Measurements from ENCODE around the gene TEX12.
"Not testable (repeated sequence)": the region's sequence is repeated elsewhere in the genome, so short reads cannot be mapped to it uniquely, and the experiment has no call there.

TEX12 gene, protein sequence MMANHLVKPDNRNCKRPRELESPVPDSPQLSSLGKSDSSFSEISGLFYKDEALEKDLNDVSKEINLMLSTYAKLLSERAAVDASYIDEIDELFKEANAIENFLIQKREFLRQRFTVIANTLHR

DNA sequence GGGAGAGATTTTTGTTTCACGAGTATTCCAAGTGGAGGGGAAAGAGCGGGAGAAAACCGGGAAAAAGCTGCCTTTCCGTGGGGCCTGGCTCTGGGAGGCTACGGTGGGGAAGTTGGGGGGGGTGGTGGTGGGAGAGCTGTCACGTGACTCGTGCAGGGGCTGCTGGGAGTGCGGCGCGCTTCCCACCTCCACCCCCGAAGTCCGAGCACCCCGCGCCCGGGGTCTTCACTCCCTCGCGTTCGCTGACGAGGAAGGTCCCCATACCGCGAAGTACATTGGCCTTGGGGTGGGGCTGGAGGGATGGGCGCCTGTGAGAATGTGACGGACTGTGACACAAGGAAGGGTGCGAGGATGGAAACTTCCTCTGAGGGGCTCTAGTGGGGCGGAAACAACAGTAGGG lies at the start of gene TEX12:
Gene TEX12, plus strand, starts transcription at position 228 of the 400 bp plus-strand sequence. CDS start 1,897 bp downstream, outside the sequence.
- DNase-seq, result no peak

- DNase-seq, result no peak
Observed at GRCh38 chr11:112118176-112118575, 49.0 kb upstream of the TEX12 start.

DNA sequence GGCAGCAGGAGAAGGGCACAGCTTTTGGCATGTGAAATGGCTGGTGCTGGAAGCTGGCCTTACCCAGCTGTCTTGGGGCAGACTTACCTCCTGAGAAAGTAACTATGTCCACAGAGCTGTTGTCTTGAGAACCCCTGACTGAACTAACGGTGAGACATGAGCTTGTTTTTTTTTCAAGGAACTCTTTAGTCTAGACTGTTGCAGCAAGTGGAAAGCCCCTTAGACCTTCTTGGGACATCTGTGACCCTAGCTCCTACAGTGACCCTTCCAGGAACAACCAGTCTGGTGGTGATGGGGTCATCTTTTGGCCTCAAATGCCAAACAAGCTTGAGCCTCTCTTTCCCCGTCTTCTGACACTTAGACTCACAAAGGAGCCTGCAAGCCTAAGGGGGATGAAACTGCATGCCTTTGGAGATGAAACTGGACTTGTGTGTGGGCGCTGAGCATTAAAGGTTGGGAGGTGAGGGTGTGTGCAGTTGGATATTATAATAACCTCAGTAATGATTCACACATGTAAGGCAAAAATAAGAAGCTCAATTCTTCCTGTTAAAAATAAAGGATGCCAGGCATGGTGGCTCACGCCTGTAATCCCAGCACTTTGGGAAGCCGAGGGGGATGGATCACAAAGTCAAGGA lies 45.1 kb upstream of the TEX12 start:
- no peak for DNase-seq

DNA sequence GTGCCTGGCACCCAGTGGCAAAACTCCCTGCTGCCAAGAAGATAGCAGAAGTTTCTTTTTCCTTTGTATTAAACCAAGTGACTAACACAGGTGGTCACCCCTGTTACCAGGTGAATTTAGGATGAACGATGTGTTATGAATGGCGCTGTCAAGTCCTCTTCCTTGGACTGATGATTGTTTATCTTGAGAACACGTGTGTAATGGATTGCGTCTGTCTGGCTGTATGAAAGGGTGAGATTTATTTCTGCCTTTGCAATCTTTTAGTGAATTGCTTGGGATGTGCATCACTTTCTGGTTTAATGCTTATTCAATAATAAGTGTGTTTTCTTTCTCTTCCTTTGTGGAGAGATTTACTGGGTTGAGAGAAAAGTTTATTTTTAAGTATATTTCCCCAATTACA lies 44.0 kb upstream of the TEX12 start:
- DNase-seq, result no peak

DNA sequence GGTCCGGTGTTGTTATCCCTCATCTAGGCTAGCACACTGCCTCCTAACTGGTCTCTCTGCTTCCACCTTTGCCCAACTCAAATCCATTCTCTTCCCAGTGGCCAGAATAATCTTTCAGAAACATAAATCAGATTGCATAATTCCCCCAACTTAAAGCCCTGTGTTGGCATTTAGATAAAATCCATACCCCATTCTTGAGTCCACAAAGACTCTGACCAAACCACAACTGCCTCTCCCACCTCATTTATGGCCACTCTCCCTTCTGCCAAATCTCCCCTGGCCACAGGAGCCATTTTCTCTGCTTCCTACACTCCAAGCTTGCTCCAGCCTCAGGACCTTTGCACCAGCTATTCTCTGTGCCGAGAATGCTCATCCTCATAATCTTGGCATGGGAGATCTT lies 40.1 kb upstream of the TEX12 start:
- no peak for DNase-seq

DNA sequence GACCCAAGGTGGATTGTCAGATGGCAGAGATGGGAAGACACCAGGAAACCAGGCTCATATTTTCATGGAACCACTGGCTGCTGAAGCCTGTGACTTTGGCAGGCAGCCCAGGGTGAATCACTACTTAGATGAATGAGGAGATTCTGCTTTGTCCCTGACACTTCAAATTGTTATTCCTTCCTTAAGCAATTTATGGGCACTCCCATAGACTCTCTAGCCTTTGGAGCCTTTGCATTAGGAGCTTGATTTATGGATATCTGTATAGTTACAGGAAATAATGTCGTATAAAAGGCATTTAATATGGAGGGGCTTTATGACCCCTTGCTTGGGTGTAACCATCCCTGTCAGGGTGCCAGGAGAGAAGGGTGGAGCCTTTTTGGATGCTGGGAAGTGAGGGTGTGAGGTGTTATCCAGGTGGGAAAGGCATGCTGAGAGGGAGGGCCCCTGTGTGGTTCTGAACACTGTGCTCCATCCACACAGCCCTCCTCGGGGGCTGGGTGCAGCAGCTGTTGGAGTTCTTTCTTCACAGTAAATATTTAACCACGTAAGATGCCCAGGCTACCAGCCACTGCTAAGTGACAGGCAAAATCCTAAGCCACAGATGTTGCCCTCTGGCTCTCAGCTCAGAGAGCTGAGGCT lies 38.6 kb upstream of the TEX12 start:
- no peak for DNase-seq

DNA sequence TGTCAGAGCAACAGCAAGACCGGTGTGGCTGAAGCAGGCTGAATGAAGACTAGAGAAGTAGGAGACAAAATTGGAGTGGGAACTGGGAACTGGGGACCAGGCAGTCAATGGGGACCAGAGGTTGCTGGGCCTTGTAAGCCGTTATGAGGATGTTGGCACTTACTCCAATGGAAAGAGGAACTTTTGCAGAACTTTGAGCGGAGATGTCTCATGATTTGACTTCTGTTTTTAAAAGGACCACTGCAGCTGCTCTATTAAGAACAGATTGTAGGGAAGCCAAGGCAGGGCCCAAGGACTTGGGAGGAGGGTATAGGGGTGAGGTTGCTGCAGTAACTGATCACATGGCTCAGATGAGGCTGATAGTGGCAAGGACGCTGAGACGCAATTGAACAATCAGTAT lies 37.5 kb upstream of the TEX12 start:
- DNase-seq, result peak in 1 of 2 donors; percentile 2

GRCh38 chr11:112132737-112133136 lies 34.4 kb upstream of the TEX12 start:
- DNase-seq, result no peak

- no peak for DNase-seq
Observed at GRCh38 chr11:112134473-112134872, 32.7 kb upstream of the TEX12 start.

DNA sequence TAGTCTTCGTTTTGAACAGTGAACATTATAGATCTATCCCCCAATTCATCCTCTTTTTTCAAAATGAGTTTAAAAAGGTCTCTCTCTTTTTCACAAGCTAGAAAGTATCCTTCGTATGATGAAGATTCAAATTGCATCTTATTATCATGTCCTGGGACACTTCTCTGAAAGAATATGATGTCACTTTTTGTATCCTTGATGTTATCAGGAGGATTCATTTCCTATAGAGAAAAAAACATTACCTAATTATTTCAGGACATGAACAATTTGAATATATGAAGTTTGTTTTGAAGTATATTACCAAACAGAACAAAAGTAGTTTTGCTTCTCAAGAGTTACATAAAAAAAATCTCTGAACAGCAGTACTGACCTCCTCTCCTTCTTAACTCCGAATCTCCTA lies 23.6 kb upstream of the TEX12 start:
- no peak for DNase-seq

GRCh38 chr11:112150517-112150916 lies 16.7 kb upstream of the TEX12 start:
- no peak for DNase-seq

DNA sequence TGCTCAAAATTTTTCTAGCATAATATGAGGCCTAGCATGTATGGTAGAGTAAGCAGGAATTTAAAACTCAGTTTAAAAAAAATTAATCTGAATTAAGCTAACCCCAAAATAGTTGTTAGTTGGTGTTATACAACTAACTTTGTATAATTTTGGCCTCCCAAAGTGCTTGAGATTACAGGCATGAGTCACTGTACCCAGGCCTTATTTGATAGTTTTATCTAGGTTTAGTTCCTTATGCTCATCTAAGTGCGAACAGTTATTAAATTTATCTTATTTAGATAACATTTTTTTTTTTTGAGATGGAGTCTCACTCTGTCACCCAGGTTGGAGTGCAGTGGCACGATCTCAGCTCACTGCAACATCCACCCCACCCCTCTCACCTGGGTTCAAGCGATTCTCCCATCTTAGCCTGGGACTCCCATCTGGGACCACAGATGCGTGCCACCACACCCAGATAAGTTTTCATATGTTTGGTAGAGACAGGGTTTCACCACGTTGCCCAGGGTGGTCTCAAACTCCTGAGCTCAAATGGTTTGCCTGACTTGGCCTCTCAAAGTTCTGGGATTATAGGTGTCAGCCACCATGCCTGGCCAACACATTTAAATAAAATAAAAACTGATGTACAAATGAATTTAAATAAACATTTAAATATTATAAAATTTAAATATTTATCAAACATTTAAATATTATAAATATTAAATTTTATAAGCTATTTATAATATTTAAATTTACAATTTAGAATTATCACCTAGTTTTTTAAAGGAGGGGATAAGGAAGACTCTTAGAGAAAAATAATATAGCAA lies 10.8 kb upstream of the TEX12 start:
- DNase-seq, result no peak

- peak in 1 of 2 donors; percentile 41 for DNase-seq
Observed at GRCh38 chr11:112156956-112157766, 10.0 kb upstream of the TEX12 start.

DNA sequence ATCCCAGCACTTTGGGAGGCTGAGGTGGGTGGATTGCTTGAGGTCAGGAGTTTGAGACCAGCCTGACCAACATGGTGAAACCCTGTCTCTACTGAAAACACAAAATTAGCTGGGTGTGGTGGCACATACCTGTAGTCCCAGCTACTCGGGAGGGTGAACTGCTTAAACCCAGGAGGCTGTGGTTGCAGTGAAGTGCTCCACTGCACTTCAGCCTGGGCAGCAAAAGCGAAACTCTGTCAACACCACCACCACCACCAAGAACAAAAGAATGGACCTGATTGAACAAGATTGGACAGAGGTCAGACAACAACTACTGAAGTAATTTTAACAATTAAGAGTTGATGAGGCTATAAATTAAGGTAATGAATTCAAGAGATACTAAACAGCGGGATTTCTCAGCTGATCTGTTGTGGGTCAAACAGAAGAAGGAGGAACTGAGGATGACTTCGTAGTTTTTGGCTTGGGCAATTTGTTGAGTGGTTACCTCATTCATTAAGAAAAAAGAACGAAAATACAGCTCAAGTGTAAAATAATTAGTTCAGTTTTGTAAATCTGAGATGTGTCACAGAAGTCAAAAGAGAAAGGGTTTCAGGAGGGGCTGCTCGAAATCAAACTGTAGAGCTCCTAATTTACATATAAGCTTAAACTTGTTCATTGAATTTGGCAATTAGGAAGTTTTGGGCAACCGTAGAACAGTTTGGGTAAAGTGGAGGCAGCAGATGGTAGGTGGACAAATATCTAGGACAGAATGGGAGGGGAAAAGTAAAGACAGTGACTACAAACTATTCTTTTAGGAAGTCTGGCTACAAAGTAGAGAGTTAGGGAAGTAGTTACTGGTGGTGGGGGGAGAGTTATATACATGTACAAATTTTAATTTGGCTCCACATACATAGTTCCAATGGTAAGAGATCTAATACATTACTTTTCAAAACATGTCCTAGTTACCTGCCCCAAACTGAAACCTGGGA lies 7.8 kb upstream of the TEX12 start:
- no peak for DNase-seq

DNA sequence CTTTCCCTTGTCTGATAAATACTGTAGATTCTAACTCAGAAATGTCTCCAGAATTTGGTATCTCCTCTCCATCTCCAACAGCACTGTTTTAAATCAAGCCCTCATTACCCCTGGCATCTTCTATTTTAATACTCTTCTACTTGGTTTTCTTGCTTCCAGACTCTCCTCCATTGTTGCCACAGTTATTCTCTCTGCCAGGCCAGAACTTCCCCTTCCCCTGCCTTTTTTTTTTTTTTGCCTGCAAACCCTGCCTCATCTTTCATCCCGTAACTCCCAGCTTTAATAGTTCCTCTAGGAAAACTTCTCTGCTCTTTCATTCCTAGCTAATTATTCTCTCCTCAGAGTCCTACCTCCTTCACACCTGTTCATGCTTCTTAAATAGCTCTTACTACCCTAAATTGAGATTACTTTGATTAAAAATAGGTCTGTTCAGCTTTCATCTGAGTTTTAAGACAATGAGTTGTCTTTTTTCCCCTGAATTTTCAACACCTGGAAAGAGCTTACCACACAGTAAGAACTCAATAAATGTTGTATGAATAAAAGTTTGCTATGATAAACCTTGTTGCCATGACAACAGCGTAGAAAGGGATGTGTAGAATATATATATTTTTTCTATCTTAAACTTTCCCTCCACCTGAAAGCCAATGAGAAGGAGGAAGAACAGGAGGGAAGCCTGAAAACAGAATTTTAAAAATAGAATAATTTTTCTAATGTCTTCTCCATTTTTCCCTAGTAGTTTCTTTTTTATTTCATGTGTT lies 6.9 kb upstream of the TEX12 start:
- DNase-seq, result no peak

- no peak for DNase-seq
Observed at GRCh38 chr11:112161012-112161411, 6.2 kb upstream of the TEX12 start.

GRCh38 chr11:112162200-112162599 lies 5.0 kb upstream of the TEX12 start:
- not testable (repeated sequence) for DNase-seq

- no peak for DNase-seq
Observed at GRCh38 chr11:112162761-112163546, 4.2 kb upstream of the TEX12 start.

GRCh38 chr11:112163875-112164685 lies 3.1 kb upstream of the TEX12 start, which contains the start of gene IL18:
Gene IL18, minus strand, starts transcription at chr11:112164094. Its CDS starts 9,041 bp downstream, at chr11:112155053.
- peak in 1 of 2 donors; percentile 39 for DNase-seq

Measured in CD4-positive, alpha-beta T cell treated with Interleukin-1 beta for 1 hour (primary cell).